ENCODE measurements around the gene PMIS2. TPM values are rescaled to one million over a fixed set of nuclear protein-coding genes. Genes with fewer than 3 reads are reported as not detected.

Gene PMIS2
- total RNA-seq, 1 donor from 2014 or later = not detected

GRCh38 chr19:35557539-35558399 is 28.2 kb upstream of the PMIS2 start:
- Histone ChIP-seq H3K36me3 (ENCODE audit: insufficient read depth, low read length) (no peaks in the 10 kb centered on the region), H3K4me3 (ENCODE audit: insufficient read depth, low read depth, low read length) (peak overlapping the region; percentile 37), H4K20me1 (ENCODE audit: insufficient read depth, low read length) (no peaks in the 10 kb centered on the region), H3K79me2 (ENCODE audit: insufficient read depth, low read length) (no peaks in the 10 kb centered on the region), H3K9ac (ENCODE audit: low read length) (no peak overlapping the region), H3K4me1 (ENCODE audit: insufficient read depth, low read length) (peaks cover 2% of the 10 kb centered on the region), H3K9me3 (ENCODE audit: insufficient read depth, low read depth, low read length) (no peaks in the 10 kb centered on the region), H3K27ac (ENCODE audit: low read depth, low read length) (no peak overlapping the region), H3K27me3 (ENCODE audit: insufficient read depth, low read length) (peaks cover 12% of the 10 kb centered on the region), H3K4me2 (ENCODE audit: low read length) (peak overlapping the region; percentile 86), H2AFZ (ENCODE audit: low read depth, low read length) (peak overlapping the region; percentile 77)
- Mint-ChIP-seq H3K9me3 (ENCODE audit: unreplicated experiment) (no peaks in the 10 kb centered on the region), H3K27ac (ENCODE audit: unreplicated experiment) (no peak overlapping the region), H3K36me3 (ENCODE audit: low read depth, unreplicated experiment) (no peaks in the 10 kb centered on the region), H3K4me3 (ENCODE audit: unreplicated experiment) (peak overlapping the region; percentile 83), H3K4me1 (ENCODE audit: low read depth, unreplicated experiment) (no peaks in the 10 kb centered on the region), H3K27me3 (ENCODE audit: low read depth, unreplicated experiment) (peaks cover 76% of the 10 kb centered on the region)
- DNase-seq (ENCODE audit: low read depth) (peak; percentile 25), FAIRE-seq (no peak)
- TF ChIP-seq EZH2 (IDR thresholded peaks at IDR 0.05; ENCODE audit: insufficient read depth, low read length) = no peak
- TF ChIP-seq, protein P1, sequence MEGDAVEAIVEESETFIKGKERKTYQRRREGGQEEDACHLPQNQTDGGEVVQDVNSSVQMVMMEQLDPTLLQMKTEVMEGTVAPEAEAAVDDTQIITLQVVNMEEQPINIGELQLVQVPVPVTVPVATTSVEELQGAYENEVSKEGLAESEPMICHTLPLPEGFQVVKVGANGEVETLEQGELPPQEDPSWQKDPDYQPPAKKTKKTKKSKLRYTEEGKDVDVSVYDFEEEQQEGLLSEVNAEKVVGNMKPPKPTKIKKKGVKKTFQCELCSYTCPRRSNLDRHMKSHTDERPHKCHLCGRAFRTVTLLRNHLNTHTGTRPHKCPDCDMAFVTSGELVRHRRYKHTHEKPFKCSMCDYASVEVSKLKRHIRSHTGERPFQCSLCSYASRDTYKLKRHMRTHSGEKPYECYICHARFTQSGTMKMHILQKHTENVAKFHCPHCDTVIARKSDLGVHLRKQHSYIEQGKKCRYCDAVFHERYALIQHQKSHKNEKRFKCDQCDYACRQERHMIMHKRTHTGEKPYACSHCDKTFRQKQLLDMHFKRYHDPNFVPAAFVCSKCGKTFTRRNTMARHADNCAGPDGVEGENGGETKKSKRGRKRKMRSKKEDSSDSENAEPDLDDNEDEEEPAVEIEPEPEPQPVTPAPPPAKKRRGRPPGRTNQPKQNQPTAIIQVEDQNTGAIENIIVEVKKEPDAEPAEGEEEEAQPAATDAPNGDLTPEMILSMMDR (IDR thresholded peaks at IDR 0.05; ENCODE audit: insufficient read depth, low read depth, low read length) = no peak

- DNase-seq (ENCODE audit: low read depth) = no peak
- Histone ChIP-seq H3K9me3 (ENCODE audit: insufficient read depth, low read depth, low read length) (no peaks in the 10 kb centered on the region), H3K27me3 (ENCODE audit: insufficient read depth, low read length) (peaks cover 12% of the 10 kb centered on the region), H3K36me3 (ENCODE audit: insufficient read depth, low read length) (no peaks in the 10 kb centered on the region), H3K27ac (ENCODE audit: low read depth, low read length) (no peak overlapping the region), H2AFZ (ENCODE audit: low read depth, low read length) (peak overlapping the region; percentile 41), H3K9ac (ENCODE audit: low read length) (no peak overlapping the region), H3K4me3 (ENCODE audit: insufficient read depth, low read depth, low read length) (no peak overlapping the region), H3K4me2 (ENCODE audit: low read length) (peak overlapping the region; percentile 86), H3K4me1 (ENCODE audit: insufficient read depth, low read length) (peaks cover 2% of the 10 kb centered on the region), H3K79me2 (ENCODE audit: insufficient read depth, low read length) (no peaks in the 10 kb centered on the region), H4K20me1 (ENCODE audit: insufficient read depth, low read length) (no peaks in the 10 kb centered on the region)
- no peak overlapping the region for H3K27ac Mint-ChIP-seq (ENCODE audit: unreplicated experiment)
- no peaks in the 10 kb centered on the region for H3K36me3 Mint-ChIP-seq (ENCODE audit: low read depth, unreplicated experiment)
- H3K4me3 Mint-ChIP-seq (ENCODE audit: unreplicated experiment) = no peak overlapping the region
- FAIRE-seq = no peak
- TF ChIP-seq, protein P1 (IDR thresholded peaks at IDR 0.05; ENCODE audit: insufficient read depth, low read depth, low read length) = no peak
- no peak for TF ChIP-seq EZH2 (IDR thresholded peaks at IDR 0.05; ENCODE audit: insufficient read depth, low read length)
- H3K4me1 Mint-ChIP-seq (ENCODE audit: low read depth, unreplicated experiment) = no peaks in the 10 kb centered on the region
- H3K27me3 Mint-ChIP-seq (ENCODE audit: low read depth, unreplicated experiment) = peaks cover 74% of the 10 kb centered on the region
- H3K9me3 Mint-ChIP-seq (ENCODE audit: unreplicated experiment) = no peaks in the 10 kb centered on the region
These were observed 27.3 kb upstream of the PMIS2 start for GRCh38 chr19:35558400-35559280.
